HG02840 (cell line): Measurements from ENCODE around the gene RTBDN.
A peak's percentile ranks its signal among the peaks of the same experiment; 100 is the strongest.

Source experiments
- ATAC-seq: cut with Tn5 transposase; IDR thresholded peaks from one replicate; pipeline ENCODE4 v1.9.1; 2021; ENCODE audit warnings: mild to moderate bottlenecking, moderate library complexity, moderate number of reproducible peaks; ENCODE audit not compliant: unreplicated experiment, low FRiP score

RTBDN gene

DNA sequence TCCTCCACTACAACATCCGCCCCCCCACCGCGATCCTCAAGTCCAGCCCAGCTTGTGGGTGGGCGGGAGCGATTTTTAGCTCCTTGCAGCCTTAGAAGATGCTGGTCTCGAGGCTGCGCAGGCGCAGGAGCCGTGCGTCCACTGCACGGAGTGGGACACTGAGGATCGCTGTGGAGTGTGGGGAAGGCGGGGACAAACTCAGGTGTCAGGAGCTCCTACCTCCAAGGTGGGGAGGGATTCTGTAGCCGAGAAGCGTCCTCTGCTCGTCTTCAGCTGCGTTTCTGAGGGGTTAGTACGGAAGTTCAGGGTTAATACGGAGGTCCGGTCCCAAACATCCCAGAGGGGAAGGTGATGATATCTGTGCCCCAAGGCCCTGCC, at the start of gene RTBDN:
TSS of gene RTBDN (minus strand) at position 14 of the 378 bp plus-strand sequence. CDS start 4,600 bp downstream, outside the sequence.
- no peak for ATAC-seq

DNA sequence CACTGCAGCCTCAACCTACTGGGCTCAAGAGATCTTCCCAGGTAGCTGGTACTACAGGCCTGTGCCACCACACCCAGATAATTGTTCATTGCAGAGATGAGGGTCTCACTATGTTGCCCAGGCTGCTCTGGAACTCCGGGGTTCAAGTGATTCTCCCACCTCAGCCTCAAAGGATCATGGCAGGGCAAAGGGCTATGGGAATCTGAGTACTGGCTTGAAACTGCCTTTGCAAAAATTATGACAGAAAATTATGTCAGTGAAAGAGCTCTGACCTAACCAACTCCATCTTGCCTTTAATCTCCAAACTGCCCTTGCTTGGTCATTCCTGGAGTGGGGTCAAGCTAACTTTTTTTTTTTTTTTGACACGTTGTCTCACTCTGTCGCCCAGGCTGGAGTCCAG, 48.2 kb upstream of the RTBDN start:
- no peak for ATAC-seq

- ATAC-seq = peak; percentile 64
These were observed 46.9 kb upstream of the RTBDN start, which contains the start of gene DNASE2 for GRCh38 chr19:12881172-12881808. DNASE2 (minus strand) TSS chr19:12881449; CDS start chr19:12881375, 74 bp downstream.

- ATAC-seq = peak; percentile 13
These were observed 46.3 kb upstream of the RTBDN start for GRCh38 chr19:12880551-12881171.

DNA sequence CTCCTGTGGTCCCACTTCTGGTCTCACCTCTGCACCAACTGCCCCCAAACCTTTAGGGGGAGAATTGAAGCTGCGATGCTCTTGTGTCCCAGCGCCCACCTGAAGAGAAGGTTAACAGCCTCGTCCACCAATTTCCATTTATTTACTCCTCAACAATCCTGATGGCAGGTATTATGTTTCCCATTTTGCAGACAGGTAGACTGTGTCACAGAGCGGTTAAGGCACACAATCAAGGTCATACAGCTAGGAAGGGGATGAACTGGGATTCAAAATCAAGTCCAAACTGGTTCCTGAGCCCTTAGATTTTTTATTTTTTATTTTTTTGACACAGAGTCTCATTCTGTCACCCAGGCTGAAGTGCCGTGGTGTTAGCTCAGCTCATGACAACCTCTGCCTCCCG, 40.7 kb upstream of the RTBDN start:
- ATAC-seq = no peak

GRCh38 chr19:12873891-12874745, 39.7 kb upstream of the RTBDN start:
- ATAC-seq = no peak

GRCh38 chr19:12872941-12873890, 38.8 kb upstream of the RTBDN start:
- ATAC-seq = no peak

DNA sequence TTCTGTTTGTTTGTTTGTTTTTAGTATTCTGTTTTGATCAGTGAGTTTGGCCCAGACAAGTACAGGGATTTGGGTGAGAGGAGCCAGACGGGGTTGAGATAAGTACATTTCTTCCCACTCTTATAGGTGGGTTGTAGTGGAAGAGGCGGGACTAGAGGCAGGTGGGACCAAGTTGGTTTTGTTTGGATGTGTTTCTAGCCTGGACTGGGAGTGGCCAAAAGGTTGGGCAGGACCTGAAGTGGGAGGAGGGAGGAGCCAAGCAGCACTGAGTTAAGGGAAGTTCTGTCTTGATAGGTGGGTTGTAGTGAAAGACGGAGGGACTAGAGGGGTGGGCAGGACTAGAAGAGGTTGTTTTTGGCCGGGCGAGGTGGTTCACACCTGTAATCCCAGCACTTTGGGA, 37.9 kb upstream of the RTBDN start:
- no peak for ATAC-seq

- no peak for ATAC-seq
These were observed 37.3 kb upstream of the RTBDN start for GRCh38 chr19:12871681-12872080.

DNA sequence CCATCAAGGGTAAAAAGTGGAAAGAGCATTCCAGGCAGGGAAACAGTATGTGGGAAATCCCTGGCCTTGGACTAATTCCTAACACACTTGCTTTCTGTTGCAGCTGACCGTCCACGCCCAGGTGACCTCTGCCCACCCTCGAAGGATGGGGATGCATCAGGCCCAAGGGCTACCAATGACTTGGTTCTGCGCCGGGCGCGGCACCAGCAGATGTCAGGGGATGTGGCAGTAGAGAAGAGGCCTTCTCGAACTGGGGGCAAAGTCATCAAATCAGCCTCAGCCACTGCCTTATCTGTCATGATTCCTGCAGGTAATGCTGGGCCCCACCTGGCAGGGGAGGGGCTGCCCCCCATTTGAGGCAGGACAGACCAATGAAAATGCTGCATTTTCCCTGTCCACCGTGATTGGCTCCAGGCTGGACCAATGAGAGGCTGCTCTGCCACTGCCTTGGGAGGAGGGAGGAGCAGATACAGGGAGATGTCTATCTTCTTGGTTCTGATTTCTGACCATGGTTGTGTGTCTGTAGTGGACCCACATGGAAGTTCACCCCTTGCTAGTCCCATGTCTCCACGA, 34.2 kb upstream of the RTBDN start:
- ATAC-seq = no peak

- no peak for ATAC-seq
These were observed 33.0 kb upstream of the RTBDN start for GRCh38 chr19:12867120-12868099.

GRCh38 chr19:12866416-12867119, 32.2 kb upstream of the RTBDN start:
- ATAC-seq = no peak

DNA sequence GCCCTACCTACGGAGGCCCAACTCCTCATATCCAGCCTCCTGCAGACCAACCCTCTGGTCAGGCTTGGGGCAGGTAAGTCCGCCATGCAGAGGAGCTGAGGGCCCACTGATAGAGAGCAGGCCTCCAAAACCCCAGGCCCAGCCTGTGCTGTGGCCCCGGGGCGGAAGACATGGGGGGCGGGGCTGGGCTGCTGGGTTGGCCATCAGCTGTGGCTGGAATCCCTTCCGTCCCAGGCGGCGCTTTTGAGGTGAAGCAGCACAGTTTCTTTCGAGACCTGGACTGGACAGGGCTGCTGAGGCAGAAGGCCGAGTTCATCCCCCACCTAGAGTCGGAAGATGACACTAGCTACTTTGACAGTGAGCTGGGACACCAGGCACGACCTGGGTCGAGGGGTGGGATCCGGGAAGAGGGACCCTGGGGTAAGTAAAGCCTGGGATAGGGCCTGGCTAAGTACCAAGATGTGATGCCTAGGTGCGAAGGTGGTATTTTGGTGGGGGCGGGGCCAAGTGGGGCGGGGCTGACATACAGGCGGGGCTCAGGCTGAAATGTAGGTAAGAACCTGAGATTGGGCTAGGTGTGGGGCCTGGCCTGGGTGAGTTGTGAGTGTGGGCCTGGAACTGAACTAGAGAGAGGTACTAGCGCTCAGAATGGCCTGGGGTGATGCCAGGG, 31.5 kb upstream of the RTBDN start:
- no peak for ATAC-seq

DNA sequence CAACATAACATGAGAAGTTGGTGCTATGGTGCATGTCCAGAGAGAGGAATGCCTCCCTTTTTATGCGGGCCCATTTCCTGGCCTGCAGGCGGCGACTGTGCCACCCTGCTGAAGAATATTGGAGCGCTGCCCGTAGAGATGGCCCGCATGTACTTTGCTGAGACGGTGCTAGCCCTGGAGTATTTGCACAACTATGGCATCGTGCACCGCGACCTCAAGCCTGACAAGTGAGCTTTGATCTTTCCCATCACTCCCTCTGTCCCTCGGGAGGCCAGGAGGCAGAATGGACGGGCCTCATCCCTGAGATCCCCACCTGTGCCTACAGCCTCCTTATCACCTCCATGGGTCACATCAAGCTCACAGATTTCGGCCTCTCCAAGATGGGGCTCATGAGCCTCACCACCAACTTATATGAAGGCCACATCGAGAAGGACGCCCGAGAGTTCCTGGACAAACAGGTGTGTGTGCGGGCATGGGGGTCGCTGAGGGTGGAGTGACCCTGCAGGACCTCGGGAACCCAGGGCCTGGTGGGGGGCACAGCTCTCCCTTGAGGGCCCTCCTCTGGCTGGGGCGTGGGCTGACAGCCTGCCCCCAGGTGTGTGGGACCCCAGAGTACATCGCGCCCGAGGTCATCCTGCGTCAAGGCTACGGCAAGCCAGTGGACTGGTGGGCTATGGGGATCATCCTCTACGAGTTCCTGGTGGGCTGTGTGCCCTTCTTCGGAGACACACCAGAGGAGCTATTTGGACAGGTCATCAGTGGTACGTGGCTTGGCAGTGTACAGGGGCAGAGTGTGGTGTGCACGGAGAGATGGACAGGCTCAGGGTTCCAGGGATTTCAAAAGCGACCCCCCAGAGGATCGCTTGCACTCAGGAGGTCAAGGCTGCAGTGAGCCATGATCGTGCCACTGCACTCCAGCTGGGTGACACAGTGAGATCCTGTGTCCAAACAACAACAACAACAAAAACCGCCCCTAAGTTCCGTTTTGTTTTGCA, 30.6 kb upstream of the RTBDN start:
- ATAC-seq = no peak

GRCh38 chr19:12864143-12864542, 29.8 kb upstream of the RTBDN start:
- no peak for ATAC-seq

- no peak for ATAC-seq
These were observed 25.2 kb upstream of the RTBDN start for GRCh38 chr19:12859546-12859945.
